T-helper 22 cell (primary cell): ENCODE results near the gene POLR2E.
"Not testable (repeated sequence)": the region's sequence is repeated elsewhere in the genome, so short reads cannot be mapped to it uniquely, and the experiment has no call there.

ENCODE experiments used
- DNase-seq: peaks from one replicate; pipeline ENCODE4 v3.0.0-alpha.2; 2020; ENCODE audit warnings: low read depth

The POLR2E gene

DNA sequence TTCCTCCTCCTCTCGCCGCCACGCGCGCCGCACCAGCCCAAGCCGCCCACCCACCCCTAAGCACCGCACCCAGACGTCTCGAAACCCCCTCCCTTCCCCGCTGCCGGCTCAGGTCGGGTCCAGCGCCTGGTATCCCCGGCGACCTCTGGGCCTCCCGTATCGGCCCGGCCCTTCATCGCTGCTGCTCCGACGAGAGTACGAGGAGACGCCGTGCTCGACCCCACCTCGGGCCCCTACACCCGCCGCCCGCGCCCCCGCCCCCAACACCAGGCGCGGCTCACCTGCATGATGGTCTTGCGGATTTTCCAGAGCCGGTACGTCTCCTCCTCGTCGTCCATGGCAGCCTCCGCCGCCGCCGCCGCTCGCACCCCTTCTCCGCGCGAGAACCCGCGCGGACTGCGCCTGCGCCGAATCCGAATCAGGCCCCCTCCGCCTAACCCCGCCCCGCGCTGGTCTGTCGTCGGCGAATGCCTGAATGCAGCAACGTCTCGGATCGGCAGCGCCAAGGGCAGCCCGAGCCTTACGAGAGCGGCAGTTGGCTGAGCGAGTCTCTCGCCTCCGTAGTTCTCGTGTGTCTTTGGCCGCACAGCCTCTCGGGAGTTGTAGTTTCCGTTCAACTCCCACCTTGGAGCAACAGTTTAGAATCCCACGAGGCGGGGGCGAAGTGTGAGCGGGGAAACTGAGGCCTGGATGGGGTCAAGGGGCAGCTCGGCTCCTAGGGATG, at the start of gene POLR2E:
TSS of gene POLR2E (minus strand) at position 398 of the 724 bp plus-strand sequence. CDS start at position 338, 60 bp downstream.
- peak; percentile 97 for DNase-seq

DNA sequence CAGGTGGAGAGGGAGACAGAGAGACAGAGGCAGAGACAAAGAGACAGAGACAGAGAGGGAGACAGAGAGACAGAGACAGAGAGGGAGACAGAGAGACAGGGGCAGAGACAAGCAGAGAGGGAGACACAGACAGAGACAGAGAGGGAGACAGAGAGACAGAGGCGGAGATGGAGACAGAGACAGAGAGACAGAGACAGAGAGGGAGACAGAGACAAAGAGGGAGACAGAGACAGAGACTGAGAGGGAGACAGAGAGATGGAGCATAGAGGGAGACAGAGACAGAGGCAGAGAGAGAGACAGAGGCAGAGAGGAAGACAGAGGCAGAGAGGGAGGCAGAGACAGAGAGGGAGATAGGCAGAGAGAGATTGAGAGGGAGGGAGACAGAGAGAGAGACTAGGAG, 49.6 kb upstream of the POLR2E start:
- DNase-seq: no peak

DNA sequence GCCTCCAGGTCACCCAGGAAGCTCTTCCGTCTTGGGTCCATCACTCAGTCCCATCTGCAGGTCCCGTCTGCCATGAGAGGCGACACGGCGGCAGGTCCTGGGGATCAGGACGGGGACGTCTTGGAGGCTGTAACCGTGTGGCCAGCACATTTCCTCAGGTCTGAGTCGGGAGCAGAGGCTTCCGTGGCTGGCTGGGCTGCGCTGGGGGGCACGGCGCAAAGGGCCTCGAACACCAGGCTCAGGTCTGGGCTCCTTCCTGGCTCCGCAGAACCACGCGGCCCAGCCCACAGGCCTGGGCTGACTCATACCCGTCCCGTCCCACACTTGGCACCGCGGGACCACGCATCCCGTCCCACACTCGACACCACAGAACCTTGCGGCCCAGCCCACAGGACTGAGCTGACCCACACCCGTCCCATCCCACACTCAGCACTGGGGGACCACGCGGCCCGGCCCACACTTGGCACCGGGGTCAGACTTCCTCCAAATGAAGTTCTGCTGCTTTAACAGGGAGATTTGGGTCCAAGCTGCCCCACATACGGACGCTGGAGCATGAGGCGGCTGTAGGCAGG, 48.7 kb upstream of the POLR2E start:
- no peak for DNase-seq

DNA sequence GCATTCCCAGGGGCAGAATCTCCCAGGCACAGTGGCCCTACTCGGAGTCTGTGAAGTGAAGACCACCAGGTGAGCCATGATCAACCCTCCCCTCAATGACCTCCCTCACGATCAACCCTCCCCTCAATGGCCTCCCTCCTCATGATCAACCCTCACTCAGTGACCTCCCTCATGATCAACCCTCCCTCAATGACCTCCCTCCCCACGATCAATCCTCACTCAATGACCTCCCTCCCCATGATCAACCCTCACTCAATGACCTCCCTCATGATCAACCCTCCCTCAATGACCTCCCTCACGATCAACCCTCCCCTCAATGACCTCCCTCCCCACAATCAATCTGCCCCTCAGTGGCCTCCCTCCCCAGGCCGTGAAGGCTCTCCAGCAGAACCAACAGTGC, 46.8 kb upstream of the POLR2E start:
- no peak for DNase-seq

DNA sequence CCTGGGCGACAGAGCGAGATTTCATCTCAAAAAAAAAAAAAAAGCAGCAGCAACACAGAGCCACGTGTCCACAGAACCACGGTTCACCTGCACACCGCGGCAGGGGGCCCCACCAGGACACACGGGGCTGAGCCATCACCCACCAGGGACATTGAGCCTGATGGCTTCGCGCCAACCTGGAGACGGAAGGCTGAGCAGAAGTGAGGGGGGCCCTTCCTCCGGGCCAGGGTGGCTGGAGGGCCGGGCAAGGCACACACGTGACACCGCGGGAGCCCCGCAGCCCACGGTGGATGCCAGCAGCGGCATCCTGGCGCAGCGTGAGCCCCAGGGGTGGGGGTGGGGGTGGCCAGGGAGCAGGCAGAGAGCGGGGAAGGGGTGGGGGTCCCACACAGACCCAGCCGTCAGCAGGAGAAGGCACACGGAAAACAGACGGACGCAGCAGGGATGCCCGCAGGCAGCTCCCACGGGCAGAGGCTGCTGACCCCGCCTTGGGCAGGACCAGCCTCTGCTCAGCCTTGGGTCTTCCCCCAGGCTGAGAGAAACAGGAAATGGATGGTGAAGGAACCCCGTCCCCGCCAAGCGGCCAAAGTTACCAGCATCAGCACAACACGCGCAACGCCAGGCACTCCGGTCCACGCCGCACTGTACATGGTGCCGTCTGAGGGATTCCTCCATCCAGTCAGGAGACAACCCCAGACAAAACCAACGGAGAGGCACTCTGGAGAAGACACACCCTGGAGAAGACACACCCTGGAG, 45.3 kb upstream of the POLR2E start:
- DNase-seq: no peak

DNA sequence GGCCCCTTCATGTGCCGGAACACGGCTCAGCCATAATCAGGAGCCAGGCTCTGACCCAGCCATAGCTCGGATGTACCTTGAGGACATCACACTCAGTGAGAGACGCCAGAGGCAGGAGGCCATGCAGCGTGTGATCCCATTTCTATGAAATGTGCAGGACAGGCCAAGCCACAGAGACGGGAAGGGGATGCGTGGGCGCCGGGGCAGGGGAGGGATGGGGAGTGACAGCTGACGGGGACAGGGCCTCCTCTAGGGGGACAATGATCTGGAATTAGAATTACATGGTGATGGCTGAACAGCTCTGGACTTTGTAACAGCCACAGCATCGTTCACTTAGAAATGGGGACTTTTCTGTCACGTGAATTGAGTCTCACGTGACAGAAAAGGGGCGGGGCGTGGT, 44.0 kb upstream of the POLR2E start:
- no peak for DNase-seq

DNA sequence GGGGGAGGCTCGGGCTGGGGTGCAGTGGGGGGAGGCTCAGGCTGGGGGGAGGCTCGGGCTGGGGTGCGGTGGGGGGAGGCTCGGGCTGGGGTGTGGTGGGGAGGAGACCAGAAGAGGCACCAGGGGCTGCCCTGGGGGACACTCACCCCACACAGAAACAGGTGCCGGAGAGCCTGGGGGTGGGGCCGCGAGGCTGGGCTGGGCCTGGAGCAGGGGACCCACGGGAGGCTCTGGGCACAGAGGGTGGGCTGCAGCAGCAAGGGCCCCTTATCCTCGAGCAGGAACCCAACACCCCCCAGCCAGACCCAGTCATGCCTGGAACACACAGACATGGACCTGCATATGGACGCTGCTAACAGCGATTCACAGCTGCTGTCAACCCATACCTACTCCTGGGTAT, 42.9 kb upstream of the POLR2E start:
- no peak for DNase-seq

DNA sequence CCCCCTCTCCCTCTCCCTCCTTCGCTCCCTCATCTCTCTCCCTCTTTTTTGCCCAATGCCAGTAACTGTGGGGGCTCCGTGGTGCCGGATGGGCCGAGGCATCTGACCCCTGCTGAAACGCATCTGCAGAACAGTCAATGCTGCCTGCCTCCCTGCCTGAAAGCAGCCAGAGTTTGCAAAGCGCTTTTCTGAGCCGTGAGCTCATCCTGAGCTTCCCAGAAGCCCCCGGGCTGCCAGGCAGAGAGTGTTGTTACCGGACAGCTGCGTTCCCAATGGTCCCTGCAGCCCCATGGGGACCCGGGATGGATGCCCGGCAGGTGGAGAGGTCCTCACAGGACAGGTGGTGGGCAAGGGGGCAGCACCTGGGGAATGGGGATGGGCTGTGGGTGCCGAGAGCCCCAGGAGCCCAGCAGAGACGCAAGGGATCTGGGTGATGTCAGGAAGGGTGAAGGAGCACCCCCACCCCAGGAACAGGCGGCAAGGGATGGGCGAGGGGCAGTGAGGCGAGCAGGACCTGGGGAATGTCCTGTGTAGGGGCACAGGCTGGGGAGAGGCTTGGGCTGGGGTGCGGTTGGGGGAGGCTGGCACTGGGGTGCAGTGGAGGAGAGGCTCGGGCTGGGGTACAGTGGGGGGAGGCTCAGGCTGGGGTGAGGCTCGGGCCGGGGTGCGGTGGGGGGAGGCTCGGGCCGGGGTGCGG, 41.6 kb upstream of the POLR2E start:
- no peak for DNase-seq

DNA sequence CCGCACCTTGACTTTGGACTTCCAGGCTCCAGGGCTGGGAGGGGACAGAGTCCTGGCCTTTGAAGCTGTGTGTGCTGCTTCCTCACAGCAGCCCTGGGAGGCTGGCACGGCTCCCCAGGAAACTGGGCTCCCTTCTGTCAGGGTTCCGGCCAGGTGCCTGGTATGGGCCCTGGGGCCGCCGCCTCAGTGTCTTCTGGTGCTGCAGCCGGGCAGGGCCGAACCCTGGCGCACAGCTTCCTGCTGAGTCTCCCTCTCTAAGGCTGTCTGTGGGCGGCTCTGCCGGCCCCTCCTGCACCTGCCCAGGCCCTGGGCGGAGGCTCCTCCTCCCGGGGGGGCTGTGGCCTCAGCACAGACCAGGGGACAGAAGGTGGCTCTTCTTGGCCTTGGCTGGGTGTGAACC, 41.0 kb upstream of the POLR2E start:
- no peak for DNase-seq

DNA sequence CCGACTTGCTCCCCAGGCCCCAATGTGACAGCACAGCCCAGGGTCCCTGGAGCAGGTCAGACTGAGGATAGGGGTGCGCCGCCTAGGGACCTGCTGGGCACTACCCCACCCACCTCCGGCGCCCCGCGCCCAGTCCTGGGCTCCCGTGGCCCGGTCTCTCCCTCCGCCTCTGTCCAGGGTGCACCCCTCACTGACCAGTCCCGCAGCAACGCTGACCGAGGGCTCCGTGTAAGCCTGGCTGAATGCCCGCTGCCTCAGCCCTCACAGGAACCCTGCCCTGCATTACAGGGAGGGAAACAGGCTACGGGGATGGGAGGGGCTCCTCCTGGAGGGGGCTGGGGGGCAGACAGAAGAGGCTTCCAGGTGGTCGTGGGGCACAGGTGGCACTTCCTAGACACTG, 40.3 kb upstream of the POLR2E start:
- no peak for DNase-seq

DNA sequence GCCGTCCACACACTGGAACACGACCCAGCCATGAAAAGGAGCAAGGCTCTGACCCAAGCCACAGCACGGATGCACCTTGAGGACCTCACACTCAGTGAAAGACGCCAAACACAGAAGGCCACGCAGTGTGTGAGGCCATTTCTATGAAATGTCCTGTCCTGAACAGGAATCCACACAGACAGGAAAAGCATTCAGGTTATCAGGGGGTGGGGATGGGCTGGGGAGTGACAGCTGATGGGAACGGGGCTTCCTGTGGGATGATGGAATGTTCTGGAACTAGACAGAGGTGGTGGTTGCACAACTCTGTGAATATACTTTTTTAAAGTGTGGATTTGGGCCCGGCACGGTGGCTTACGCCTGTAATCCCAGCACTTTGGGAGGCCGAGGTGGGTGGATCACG, 39.3 kb upstream of the POLR2E start:
- no peak for DNase-seq

DNA sequence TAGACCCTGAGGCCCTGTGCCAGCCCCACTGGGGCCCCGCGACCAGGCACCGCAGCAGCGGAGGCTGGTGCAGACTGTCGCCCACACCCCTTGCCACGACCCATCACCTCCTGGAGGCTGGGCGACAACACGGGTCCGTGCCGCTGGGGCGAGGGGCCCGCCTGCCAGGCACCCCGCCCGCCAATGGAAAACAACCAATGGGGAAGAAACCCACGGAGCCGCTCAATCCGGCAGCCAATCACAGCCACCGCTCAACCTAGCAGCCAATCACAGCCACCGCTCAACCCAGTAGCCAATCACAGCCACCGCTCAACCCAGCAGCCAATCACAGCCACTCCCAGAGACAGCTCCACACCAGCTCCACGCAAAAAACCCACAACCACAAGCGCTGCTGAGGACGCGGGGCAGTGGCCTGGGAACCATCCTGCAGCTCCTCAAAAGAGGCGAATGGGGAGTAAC, 38.3 kb upstream of the POLR2E start:
- DNase-seq: peak; percentile 80

DNA sequence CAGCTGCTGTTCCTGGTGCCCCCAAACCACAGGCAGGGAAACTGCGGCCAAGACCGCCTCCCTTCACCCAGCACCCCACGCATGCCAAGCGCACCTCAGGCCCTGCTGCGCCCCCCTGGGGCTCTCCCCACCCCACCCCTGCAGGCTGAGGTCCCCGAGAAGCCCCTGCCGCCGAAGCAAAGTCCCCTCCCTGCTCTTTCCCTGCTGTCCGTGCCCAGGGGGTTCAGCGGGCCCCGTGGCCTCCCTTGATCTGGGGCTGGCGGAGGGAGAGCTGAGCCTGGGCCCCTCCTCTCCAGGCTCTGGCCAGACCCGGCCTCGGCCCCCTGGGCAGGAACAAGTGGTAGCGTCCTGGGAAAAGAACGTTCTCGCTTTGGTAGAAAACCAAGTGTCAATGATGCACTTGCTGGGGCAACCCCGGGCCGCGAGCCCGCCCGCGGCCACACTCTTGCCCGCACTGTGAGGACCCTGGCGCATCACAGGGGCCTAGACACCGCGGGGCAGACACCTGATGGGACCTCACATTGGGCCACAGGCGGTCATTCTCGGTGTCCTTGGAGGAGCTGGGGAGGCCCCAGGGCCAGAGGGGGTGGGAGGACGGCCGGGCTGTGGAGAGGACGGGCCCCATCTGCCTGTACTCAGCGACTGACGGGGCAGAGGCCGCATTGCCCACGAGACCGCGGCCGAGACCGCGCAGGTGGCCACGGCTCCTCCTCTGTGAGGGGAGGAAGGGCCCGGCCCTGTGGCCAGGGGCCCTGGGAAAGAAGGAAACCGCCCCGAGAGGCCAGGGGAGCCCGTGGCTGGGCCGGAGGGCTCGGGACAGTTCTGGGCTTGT, 37.6 kb upstream of the POLR2E start:
- no peak for DNase-seq

DNA sequence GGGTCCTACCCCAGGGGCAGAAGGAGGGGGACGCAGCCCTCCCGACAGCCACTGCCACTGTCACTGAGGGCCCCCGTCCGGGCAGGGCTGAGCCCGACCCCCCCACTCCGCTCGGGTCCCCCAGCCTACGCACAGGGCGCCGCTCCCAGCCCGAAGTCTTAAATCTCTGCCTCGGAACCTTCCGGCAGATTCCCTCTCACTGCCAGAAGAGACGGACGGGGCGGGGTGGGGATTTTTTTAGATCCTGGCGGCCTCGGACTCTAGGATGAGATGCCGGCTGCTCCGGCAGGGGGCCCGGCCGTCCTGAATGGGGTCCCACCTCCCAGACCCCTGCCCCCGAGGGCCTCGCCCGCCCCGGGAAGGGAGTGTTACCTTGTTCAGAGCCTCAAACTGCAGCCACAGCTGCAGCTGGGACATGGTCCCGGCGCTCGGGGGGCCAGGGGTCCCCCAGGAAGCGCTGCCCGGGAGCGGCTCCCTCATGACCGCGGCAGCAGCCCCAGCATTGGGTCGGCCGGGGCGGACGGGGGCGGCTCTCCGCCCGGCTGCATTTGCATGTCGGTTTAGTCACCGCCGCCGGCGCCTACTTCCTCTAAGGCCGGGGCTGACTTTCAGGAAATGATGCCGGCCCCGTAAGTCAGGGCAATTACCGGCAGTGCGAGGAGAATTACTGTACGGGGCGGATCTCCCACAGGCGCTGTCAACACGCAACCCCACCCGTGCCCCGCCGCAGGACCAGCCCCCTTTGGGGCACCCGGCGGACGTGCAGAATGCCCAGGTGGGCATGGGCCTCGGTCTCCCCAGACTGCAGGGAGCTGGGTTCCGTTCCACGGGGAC, 36.8 kb upstream of the POLR2E start:
- DNase-seq: peak; percentile 84

DNA sequence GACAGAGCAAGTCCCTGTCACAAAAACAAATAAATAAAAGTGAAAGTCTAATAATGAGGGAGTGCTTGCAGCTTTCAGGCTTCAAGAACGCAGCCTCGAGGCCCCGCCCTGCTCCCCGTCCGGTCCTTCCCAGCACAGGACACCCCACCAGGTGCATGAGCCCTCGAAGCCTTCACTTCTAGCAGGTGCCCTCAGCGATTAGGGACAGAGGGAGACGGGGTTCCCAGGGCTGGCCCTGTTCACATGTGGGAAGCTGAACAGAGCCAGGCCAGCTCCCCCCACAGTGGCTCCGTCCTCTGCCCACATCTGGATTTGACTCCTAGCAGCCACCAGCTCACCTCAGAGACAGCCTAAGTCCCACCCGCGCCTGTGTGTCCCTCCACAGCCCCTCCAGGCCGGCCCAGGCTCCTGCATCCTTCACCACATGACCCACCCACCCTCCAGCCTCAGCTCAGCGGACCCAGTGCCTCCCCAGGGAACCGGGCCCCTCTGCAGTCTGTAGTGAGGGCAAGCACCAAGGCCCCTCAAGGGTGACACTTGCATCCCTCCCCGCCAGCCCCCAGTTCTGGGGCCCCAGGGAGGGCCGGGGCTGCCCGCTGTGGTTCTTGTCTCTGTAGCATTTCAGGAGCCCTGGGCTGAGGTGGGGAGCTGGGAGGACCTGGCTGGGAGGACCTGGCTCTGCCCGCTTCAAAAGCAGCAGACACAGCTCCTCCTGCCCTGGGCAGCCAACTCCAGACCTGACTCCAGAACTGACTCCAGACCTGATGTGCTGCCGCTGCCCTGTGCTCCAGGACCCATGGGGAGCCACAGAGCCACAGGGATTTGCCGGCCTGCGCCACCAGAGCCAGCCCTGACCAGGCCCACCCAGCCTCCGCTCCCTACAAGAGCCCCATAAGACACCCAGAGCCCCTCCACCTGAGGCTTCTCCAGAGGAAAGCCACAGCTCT, 35.9 kb upstream of the POLR2E start:
- no peak for DNase-seq

DNA sequence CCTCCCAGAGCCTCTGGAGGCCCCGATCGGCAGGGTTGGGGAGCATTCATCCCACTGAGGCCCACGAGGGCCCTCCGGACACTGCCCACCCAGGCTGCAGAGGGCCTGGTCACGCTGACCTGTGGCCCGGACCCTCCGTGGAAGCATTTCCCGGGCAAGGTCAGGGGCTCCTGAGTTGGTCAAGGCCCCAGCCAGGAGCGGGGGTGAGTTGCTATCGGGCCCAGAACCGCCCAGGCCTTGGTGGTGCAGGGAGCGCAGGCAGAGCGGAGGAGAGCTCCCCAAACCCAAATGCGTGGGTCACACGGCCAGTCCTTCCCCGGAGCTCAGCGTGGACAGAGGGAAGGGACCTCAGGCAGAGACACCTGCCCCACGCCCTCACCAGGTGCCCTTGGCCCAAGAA, 34.4 kb upstream of the POLR2E start:
- no peak for DNase-seq

DNA sequence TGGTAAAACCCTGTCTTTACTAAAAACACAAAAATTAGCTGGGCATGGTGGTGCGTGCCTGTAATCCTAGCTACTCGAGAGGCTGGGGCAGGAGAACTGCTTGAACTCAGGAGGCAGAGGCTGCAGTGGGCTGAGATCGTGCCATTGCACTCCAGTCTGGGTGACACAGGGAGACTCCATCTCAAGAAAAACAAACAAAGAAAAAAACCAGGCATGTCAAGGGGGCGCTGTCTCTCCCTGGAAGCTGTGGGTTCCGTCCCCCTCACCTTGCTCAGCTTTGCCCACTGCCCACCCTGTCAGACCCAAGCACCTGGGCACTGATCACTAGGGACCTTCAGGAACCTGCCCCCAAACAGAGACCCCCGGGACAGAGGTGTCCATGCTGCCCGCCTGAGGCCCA, 33.9 kb upstream of the POLR2E start:
- DNase-seq: not testable (repeated sequence)

DNA sequence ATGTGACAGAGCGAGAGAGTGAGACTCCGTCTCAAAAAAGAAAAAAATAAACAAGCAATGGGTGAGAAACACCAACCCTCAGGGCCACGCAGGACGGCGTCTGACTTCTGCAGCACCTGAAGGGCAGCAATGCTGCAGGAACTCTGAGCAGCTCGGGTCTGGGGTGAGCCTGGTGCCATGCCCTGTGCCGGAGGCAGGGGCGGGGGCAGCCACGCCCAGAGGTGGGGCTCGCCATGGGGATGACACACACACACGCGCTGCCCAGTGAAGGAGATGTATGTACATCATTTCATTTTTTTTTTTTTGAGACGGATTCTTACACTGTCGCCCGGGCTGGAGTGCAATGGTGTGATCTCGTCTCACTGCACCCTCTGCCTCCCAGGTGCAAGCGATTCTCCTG, 32.9 kb upstream of the POLR2E start:
- DNase-seq: no peak

DNA sequence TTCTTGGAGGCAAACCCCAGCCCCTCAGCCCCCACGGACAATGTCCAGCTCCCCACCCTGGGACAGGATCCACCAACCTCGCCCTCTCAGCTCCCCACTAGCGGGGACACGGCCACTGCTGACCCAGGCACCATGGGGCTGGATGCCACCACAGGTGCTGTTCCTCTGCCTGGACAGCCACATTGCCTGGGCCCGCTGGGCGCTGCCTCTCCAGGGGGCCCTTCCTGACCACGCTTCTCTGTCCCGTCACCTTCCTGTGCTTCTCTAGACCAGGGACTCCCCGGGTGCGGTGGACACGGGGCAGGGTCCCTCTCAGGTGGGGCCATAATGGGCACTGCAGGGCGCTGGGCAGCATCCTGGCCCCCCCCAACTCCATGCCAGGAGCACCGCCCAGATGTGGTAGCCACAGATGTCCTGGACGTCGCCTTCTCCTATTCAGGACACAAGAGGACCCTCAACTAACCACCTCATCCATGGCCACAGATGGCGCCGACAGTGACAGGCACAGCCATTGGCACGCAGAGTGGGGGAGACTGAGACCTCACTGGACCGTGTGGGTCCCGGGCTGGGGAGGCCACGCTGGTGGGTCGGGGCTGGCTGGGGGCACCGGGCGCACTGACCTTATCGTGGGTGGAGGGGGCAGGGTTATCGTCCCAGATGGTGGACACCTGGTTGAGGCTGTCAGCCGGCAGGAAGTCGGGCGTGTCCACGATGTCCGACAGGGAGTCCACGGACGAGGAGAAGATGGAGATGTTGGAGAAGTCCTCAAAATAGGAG, 32.0 kb upstream of the POLR2E start:
- no peak for DNase-seq
